Measurements from ENCODE around the gene WDR17. TPM values are rescaled to one million over a fixed set of nuclear protein-coding genes. Genes with fewer than 3 reads are reported as not detected.

The WDR17 gene
- total RNA-seq, 2 experiments from 2014 or later, result 0.47 to 0.64 TPM

GRCh38 chr4:176052744-176053143, 12.9 kb upstream of the WDR17 start:
- Mint-ChIP-seq H3K4me1 (ENCODE audit: low read depth) (no peaks in the 10 kb centered on the region), H3K36me3 (ENCODE audit: low read depth) (no peaks in the 10 kb centered on the region), H3K27me3 (peaks cover 5% of the 10 kb centered on the region), H3K9me3 (no peaks in the 10 kb centered on the region), H3K4me3 (no peak overlapping the region), H3K27ac (no peak overlapping the region)
- no peak overlapping the region for H3K27ac ChIP-seq (ENCODE audit: low read depth in 1 of 2, low read length in 2 of 2)
- intact Hi-C loops (cut with DNase I, micrococcal nuclease), result no loop called here
- H3K4me1 ChIP-seq (ENCODE audit: insufficient read depth, low read length), result no peaks in the 10 kb centered on the region
- DNase-seq (peak in 1 of 14 experiments; percentile 9), ATAC-seq (ENCODE audit: poor library complexity) (no peak)
- no peak overlapping the region for H3K4me3 ChIP-seq (ENCODE audit: low read length)
- H3K9me3 ChIP-seq (ENCODE audit: control insufficient read depth in 1 of 2, insufficient read depth in 1 of 2, low read length in 2 of 2), result no peaks in the 10 kb centered on the region
- TF ChIP-seq CTCF (IDR thresholded peaks at IDR 0.05), result no peak
- ChIA-PET CTCF (no interaction called here), POLR2A (interaction anchor here (0.6 kb wide), 1 partner anchor 13 kb away, joined by 3 read pairs; no protein-coding TSS in a partner anchor)
- no peaks in the 10 kb centered on the region for H3K27me3 ChIP-seq (ENCODE audit: control insufficient read depth in 1 of 2, insufficient read depth in 2 of 2, low read length in 2 of 2)
- no peaks in the 10 kb centered on the region for H3K36me3 ChIP-seq (ENCODE audit: insufficient read depth, low read length)

- H3K27ac ChIP-seq (ENCODE audit: low read depth in 1 of 2, low read length in 2 of 2), result no peak overlapping the region
- no peak overlapping the region for H3K4me3 ChIP-seq (ENCODE audit: low read length)
- no peaks in the 10 kb centered on the region for H3K9me3 ChIP-seq (ENCODE audit: control insufficient read depth in 1 of 2, insufficient read depth in 1 of 2, low read length in 2 of 2)
- intact Hi-C loops (cut with DNase I, micrococcal nuclease), result no loop called here
- Mint-ChIP-seq H3K9me3 (no peaks in the 10 kb centered on the region), H3K27ac (no peak overlapping the region), H3K4me1 (ENCODE audit: low read depth) (no peaks in the 10 kb centered on the region), H3K27me3 (peaks cover 5% of the 10 kb centered on the region), H3K4me3 (no peak overlapping the region), H3K36me3 (ENCODE audit: low read depth) (no peaks in the 10 kb centered on the region)
- TF ChIP-seq CTCF (IDR thresholded peaks at IDR 0.05), result no peak
- ChIA-PET CTCF (no interaction called here), POLR2A (no interaction called here)
- no peaks in the 10 kb centered on the region for H3K36me3 ChIP-seq (ENCODE audit: insufficient read depth, low read length)
- DNase-seq (no peak), ATAC-seq (ENCODE audit: poor library complexity) (no peak)
- H3K27me3 ChIP-seq (ENCODE audit: control insufficient read depth in 1 of 2, insufficient read depth in 2 of 2, low read length in 2 of 2), result no peaks in the 10 kb centered on the region
- H3K4me1 ChIP-seq (ENCODE audit: insufficient read depth, low read length), result no peaks in the 10 kb centered on the region
Observed at GRCh38 chr4:176053785-176054184, 11.9 kb upstream of the WDR17 start.

GRCh38 chr4:176054942-176055341, 10.7 kb upstream of the WDR17 start:
- Histone ChIP-seq H3K27me3 (ENCODE audit: control insufficient read depth in 1 of 2, insufficient read depth in 2 of 2, low read length in 2 of 2) (no peaks in the 10 kb centered on the region), H3K9me3 (ENCODE audit: control insufficient read depth in 1 of 2, insufficient read depth in 1 of 2, low read length in 2 of 2) (no peaks in the 10 kb centered on the region), H3K36me3 (ENCODE audit: insufficient read depth, low read length) (no peaks in the 10 kb centered on the region), H3K4me1 (ENCODE audit: insufficient read depth, low read length) (no peaks in the 10 kb centered on the region), H3K27ac (ENCODE audit: low read depth in 1 of 2, low read length in 2 of 2) (no peak overlapping the region), H3K4me3 (ENCODE audit: low read length) (no peak overlapping the region)
- POLR2A ChIA-PET, result no interaction called here
- ATAC-seq (ENCODE audit: poor library complexity) (no peak), DNase-seq (no peak)
- Mint-ChIP-seq H3K27ac (no peak overlapping the region), H3K9me3 (no peaks in the 10 kb centered on the region), H3K4me3 (no peak overlapping the region), H3K27me3 (peaks cover 5% of the 10 kb centered on the region), H3K4me1 (ENCODE audit: low read depth) (no peaks in the 10 kb centered on the region), H3K36me3 (ENCODE audit: low read depth) (no peaks in the 10 kb centered on the region)
- no peak for TF ChIP-seq CTCF (IDR thresholded peaks at IDR 0.05)
- intact Hi-C loops (cut with DNase I, micrococcal nuclease), result no loop called here
- CTCF ChIA-PET, result no interaction called here

All from CD4-positive, alpha-beta T cell (primary cell).